Measurements from ENCODE around the gene SCN1B. TPM values are rescaled to one million over a fixed set of nuclear protein-coding genes. Genes with fewer than 3 reads are reported as not detected.
"Not testable (repeated sequence)": the region's sequence is repeated elsewhere in the genome, so short reads cannot be mapped to it uniquely, and the experiment has no call there.

SCN1B gene
- total RNA-seq, 1 donor from 2014 or later, result 0.50 TPM

DNA sequence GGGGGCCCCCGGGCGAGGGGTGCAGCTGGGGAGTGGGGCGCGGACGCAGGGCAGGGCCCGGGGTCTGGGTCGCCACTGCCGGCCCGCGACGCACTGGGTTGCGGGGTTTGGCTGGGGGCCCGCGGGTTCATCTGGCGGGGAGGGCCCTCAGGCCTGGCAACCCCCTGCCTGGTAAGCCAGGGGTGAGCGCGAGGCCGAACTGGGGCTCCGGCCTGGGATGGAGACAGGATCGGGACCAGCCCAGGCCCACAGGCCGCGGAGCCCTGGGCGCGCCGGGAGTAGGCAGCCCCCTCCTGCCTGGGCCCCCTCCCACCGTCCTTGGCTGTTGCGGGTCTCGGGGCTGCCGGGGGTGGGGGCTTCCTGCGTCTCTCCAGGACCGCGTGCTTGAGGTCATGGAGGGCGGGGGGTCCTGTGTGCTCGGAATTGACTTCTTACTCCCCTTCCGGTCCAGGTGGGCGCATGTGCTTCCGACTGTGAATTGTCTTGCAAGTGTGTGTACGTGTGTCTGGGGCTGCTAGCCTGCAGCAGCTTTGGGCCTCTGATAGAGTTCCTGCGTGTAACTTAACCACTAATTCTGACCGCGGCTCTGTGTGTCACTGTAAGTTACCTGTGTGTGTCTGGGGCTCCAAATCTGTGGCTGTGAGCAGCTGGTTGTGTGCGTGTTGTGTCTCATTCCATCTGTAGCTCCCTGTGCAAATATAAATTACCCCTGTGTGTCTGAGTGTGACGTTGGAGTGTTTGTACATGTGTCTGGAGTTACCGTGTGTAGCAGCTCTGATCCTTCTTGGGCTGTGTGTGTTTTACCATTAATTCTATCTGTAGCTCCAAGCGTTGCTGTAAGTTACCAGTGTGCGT is 29.4 kb upstream of the SCN1B start:
- intact Hi-C loops (cut with micrococcal nuclease), result loop anchor here (1.0 to 5.0 kb wide), 2 partner anchors 28 to 39 kb away; partner anchors contain the start of gene ZNF792

DNA sequence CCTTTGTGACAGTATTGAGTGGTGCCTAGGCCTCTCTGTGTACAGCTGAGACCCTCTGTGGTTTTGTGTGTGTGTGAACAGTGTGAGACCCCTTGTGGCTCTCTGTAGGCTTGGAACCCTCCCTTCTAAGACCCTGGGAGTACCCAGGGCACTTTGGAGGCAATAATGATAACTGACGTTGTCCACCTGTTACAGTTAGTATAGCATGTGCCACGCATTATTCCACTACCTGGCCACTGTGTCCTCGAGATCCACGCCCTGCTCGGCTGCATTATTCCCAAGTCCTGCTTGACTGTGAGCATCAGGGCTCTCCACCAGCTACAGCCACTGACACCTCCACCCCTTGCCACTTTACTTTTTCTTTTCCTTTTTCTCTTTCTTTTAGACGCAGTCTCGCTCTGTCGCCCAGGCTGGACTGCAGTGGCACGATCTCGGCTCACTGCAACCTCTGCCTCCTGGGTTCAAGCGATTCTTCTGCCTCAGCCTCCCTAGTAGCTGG is 28.2 kb upstream of the SCN1B start:
- intact Hi-C loops (cut with micrococcal nuclease), result loop anchor here (5.0 kb wide), 1 partner anchor 40 kb away; the partner anchor contains the start of gene ZNF792

- intact Hi-C loops (cut with micrococcal nuclease), result loop anchor here (5.0 kb wide), 1 partner anchor 42 kb away; the partner anchor contains the start of gene ZNF792
Observed at GRCh38 chr19:35004517-35005255, 25.6 kb upstream of the SCN1B start.

GRCh38 chr19:35005256-35005977 is 24.9 kb upstream of the SCN1B start:
- intact Hi-C loops (cut with micrococcal nuclease), result no loop called here

DNA sequence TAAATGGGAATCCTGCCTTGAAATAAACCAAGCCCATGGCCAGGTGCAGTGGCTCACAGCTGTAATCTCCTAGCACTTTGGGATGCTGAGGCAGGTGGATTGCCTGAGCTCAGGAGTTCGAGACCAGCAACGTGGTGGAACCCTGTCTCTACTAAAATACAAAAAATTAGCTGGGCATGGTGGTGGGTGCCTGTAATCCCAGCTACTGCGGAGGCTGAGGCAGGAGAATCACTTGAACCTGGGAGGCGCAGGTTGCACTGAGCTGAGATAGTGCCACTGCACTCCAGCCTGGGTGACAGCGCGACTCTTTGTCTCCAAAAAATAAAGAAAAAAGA is 24.3 kb upstream of the SCN1B start:
- intact Hi-C loops (cut with micrococcal nuclease), result not testable (repeated sequence)

GRCh38 chr19:35006342-35006998 is 23.8 kb upstream of the SCN1B start:
- intact Hi-C loops (cut with micrococcal nuclease), result no loop called here

DNA sequence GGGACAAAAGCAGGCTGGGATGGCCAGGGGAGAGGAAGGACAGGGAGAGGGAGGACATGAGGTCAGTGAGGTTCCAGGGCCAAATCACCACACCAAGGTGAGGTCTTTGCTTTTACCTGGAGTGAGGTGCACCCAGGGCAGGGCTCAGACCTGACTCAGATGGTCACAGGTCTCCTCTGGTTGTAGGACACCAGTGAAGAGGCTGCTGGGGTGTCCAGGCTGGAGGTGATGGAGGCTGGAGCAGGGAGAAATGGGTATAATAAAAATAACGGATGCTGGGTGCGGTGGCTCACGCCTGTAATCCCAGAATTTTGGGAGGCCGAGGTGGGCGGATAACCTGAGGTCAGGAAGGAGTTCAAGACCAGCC is 23.3 kb upstream of the SCN1B start:
- intact Hi-C loops (cut with micrococcal nuclease), result no loop called here

DNA sequence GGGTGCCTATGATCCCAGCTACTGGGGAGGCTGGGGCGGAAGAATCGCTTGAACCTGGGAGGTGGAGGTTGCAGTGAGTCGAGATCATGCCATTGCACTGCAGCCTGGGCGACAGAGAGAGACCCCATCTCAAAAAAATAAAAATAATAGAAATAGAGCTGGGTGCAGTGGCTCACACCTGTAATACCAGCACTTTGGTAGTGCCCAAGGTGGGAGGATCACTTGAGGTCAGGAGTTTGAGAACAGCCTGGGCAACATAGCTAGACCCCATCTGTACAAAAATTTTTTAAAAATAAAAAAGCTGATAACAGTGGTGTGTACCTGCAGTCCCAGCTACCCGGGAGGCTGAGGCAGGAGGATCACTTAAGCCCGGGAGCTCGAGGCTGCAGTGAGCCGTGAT is 22.8 kb upstream of the SCN1B start:
- intact Hi-C loops (cut with micrococcal nuclease), result not testable (repeated sequence)

- intact Hi-C loops (cut with micrococcal nuclease), result no loop called here
Observed at GRCh38 chr19:35008891-35009341, 21.4 kb upstream of the SCN1B start.

DNA sequence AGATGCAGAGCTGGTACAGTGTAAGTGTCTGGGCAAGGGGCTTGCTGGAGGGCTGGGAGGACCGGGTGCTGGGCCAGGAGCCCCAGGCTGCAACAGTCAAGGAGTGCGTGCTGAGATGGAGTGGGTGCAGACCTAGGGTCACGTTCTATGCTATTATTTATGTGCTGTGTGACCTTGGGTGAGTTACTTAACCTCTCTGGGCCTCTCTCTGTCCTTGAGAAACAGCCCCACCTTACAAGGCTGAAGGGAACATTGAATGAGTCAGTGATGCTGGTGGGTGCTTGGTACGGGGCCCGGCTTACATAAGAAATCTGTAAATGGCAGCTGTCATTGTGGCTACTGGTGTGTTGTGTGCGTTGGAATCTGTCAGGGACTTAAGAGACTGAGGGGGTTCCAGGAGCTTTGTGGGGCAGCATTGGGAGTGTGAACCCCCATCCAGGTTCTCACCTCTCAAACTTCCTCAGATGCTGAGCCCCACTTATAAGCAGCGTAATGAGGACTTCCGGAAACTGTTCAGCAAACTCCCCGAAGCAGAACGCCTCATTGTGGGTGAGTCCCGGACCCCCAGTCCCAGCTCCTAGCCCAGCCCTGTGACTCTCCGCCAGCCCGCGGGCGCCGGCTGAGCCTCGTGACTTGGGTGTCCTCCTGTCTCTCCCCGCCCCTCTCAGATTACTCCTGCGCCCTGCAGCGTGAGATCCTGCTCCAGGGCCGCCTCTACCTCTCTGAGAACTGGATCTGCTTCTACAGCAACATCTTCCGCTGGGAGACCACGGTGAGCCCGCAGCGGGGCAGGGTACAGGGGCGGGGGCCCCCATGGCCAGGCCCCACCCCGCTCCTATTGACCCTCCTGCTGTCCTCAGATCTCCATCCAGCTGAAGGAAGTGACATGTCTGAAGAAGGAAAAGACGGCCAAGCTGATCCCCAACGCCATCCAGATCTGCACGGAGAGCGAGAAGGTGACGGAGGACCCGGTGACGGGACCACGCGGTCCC is 20.6 kb upstream of the SCN1B start:
- intact Hi-C loops (cut with micrococcal nuclease), result no loop called here

GRCh38 chr19:35011091-35011689 is 19.1 kb upstream of the SCN1B start:
- intact Hi-C loops (cut with micrococcal nuclease), result no loop called here

DNA sequence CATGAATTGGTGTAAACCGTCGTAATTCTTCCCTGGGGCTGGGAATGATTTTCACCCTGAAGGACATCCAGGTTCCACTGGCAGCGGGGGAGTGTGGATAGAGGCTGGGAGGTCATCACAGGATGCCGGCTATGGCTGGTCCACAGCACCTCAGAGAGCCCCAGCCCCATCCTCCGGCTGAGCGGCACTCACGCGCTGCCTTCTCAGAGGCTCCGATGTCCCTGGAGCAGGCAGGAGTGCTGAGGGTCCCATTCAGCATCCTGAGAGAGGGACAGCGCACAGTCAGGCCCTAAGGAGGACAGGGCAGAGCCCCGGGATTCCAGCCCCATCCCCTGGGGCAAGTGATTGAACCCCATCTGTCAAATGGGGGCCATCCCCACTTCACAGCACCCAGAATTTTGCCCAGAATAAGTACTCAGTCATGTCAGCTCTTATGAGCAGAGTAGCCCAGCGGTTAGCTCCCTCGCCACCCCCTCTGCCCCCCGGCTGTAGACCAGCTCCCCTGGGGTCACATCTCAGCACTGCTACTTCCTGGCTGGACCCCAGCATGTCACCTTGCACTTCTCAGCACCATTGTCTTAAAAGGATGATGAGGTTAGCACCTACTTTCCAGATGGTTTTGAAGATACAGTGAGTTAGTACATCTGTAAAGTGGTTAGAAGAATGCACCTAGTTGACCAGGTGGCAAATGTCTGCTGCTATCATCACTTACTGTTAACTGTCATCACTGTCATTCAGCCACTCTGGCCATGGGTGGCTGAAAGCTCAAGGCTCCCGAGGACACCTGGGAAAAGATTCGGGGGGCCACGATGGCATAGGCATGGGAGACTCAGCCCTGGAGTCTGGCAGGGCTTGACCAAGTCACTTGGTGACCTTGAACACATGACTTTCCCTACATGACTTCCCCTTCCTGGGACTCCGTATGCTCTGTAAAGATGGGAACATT is 18.3 kb upstream of the SCN1B start:
- intact Hi-C loops (cut with micrococcal nuclease), result no loop called here

GRCh38 chr19:35013041-35013819 is 17.0 kb upstream of the SCN1B start:
- intact Hi-C loops (cut with micrococcal nuclease), result loop anchor here (1.0 kb wide), 1 partner anchor 40 kb away; no protein-coding TSS in a partner anchor

DNA sequence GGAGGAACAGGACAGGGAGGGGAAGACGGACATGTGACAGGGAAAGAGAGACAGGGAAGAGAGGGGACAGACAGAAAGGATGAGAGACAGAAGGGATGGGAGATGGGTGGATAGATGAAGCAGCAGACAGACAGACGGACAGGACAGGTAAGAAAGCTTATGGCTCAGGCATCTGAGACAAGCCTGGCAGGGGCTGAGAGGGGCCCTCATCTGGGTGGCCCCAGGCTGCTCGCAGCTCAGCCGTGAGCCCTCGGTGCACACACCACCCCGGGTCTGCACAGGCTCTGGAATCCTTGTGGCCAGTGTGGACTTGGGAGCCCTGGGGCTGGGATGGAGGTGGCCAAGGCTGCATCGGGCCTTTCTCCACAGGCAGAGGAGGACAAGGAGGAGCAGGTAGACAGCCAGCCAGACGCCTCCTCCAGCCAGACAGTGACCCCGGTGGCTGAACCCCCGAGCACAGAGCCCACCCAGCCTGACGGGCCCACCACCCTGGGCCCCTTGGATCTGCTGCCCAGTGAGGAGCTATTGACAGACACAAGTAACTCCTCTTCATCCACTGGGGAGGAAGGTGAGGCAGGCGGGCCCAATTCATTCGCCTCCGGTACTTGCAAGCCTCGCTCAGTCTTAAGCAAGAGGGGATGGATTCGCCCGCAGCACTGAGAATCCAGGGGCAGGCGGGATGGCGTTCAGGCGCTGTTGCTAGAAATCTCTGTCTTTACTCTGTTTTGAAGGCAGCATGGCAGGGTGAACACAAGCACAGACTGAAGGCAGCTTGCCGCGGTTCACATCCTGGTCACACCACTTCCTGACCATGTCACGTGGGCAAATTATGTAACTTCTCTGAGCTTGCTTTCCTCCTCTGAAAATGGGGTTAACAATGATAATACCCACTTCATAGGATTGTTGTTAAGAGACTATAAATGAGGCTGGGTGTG is 16.2 kb upstream of the SCN1B start:
- intact Hi-C loops (cut with micrococcal nuclease), result loop anchor here (1.0 kb wide), 1 partner anchor 41 kb away; no protein-coding TSS in a partner anchor

- intact Hi-C loops (cut with micrococcal nuclease), result not testable (repeated sequence)
Observed at GRCh38 chr19:35014774-35015173, 15.5 kb upstream of the SCN1B start.

- intact Hi-C loops (cut with micrococcal nuclease), result no loop called here
Observed at GRCh38 chr19:35015270-35015953, 14.9 kb upstream of the SCN1B start.
